Osteocyte (in vitro differentiated cells): Measurements from ENCODE around the gene MRAP. TPM values are rescaled to one million over a fixed set of nuclear protein-coding genes. Genes with fewer than 3 reads are reported as not detected.
"Not testable (repeated sequence)": the region's sequence is repeated elsewhere in the genome, so short reads cannot be mapped to it uniquely, and the experiment has no call there.

Experiments
- DNase-seq: peaks from one replicate; pipeline ENCODE4 v3.0.0; 2021; ENCODE audit warnings: mixed read lengths; ENCODE audit not compliant: unreplicated experiment; ENCODE audit errors: extremely low spot score
- H3K27ac Mint-ChIP-seq: one replicate; pipeline ENCODE4 v1.8.0; 2021; ENCODE audit warnings: mild to moderate bottlenecking, mixed read lengths; ENCODE audit not compliant: unreplicated experiment
- H3K27me3 Mint-ChIP-seq: one replicate; pipeline ENCODE4 v1.8.0; 2021; ENCODE audit warnings: mixed read lengths; ENCODE audit not compliant: unreplicated experiment
- H3K36me3 Mint-ChIP-seq: one replicate; pipeline ENCODE4 v1.8.0; 2021; ENCODE audit warnings: mixed read lengths; ENCODE audit not compliant: unreplicated experiment
- H3K4me1 Mint-ChIP-seq: one replicate; pipeline ENCODE4 v1.8.0; 2021; ENCODE audit warnings: mixed read lengths; ENCODE audit not compliant: unreplicated experiment
- H3K4me3 Mint-ChIP-seq: one replicate; pipeline ENCODE4 v1.8.0; 2021; ENCODE audit warnings: mild to moderate bottlenecking, moderate library complexity, mixed read lengths; ENCODE audit not compliant: unreplicated experiment
- H3K9me3 Mint-ChIP-seq: one replicate; pipeline ENCODE4 v1.8.0; 2021; ENCODE audit warnings: mixed read lengths; ENCODE audit not compliant: unreplicated experiment
- CTCF ChIP-seq: fragments of 200-600 bp; sonication (generic); IDR thresholded peaks from 2 replicates; pipeline ENCODE4 v1.5.0; 2021; ENCODE audit warnings: antibody characterized with exemption, mild to moderate bottlenecking, moderate library complexity
- total RNA-seq: library from RNA; stranded (reverse); gene quantifications from 2 replicates; pipeline ENCODE4 v1.2.1, GENCODE V29; 2021

MRAP gene
- total RNA-seq, 1 donor from 2014 or later, result not detected

- Mint-ChIP-seq H3K36me3 (peaks cover 5% of the 10 kb centered on the region), H3K27ac (no peak overlapping the region), H3K27me3 (no peaks in the 10 kb centered on the region), H3K9me3 (no peaks in the 10 kb centered on the region), H3K4me1 (no peaks in the 10 kb centered on the region), H3K4me3 (no peak overlapping the region)
- TF ChIP-seq CTCF, result no peak
- DNase-seq, result no peak
Measured at GRCh38 chr21:32304998-32305397, 6.3 kb downstream of the MRAP start.

- no peak for TF ChIP-seq CTCF
- Mint-ChIP-seq H3K4me1 (no peaks in the 10 kb centered on the region), H3K27me3 (no peaks in the 10 kb centered on the region), H3K9me3 (no peaks in the 10 kb centered on the region), H3K36me3 (peaks cover 9% of the 10 kb centered on the region), H3K4me3 (no peak overlapping the region), H3K27ac (no peak overlapping the region)
- DNase-seq, result no peak
Measured at GRCh38 chr21:32306021-32306780, 7.5 kb downstream of the MRAP start.

- Mint-ChIP-seq H3K36me3 (peaks cover 12% of the 10 kb centered on the region), H3K27ac (no peak overlapping the region), H3K4me3 (no peak overlapping the region), H3K4me1 (no peaks in the 10 kb centered on the region), H3K9me3 (no peaks in the 10 kb centered on the region), H3K27me3 (no peaks in the 10 kb centered on the region)
- no peak for TF ChIP-seq CTCF
- no peak for DNase-seq
Measured at GRCh38 chr21:32307706-32308105, 9.1 kb downstream of the MRAP start.

GRCh38 chr21:32308696-32309095, 10.0 kb downstream of the MRAP start:
- no peaks in the 10 kb centered on the region for H3K27me3 Mint-ChIP-seq
- H3K4me3 Mint-ChIP-seq, result no peak overlapping the region
- peak; percentile 65 for DNase-seq
- peaks cover 12% of the 10 kb centered on the region for H3K36me3 Mint-ChIP-seq
- H3K27ac Mint-ChIP-seq, result no peak overlapping the region
- H3K9me3 Mint-ChIP-seq, result no peaks in the 10 kb centered on the region
- H3K4me1 Mint-ChIP-seq, result no peaks in the 10 kb centered on the region
- TF ChIP-seq CTCF, result no peak

GRCh38 chr21:32309906-32310460, 11.3 kb downstream of the MRAP start:
- Mint-ChIP-seq H3K36me3 (peaks cover 15% of the 10 kb centered on the region), H3K27ac (no peak overlapping the region), H3K4me1 (no peaks in the 10 kb centered on the region), H3K4me3 (no peak overlapping the region), H3K9me3 (no peaks in the 10 kb centered on the region), H3K27me3 (no peaks in the 10 kb centered on the region)
- DNase-seq, result peak; percentile 63
- no peak for TF ChIP-seq CTCF

GRCh38 chr21:32310976-32311375, 12.3 kb downstream of the MRAP start:
- H3K27me3 Mint-ChIP-seq, DNase-seq, H3K4me1 Mint-ChIP-seq, H3K27ac Mint-ChIP-seq, H3K4me3 Mint-ChIP-seq, H3K9me3 Mint-ChIP-seq: not testable (repeated sequence)
- H3K36me3 Mint-ChIP-seq, result peaks cover 15% of the 10 kb centered on the region
